ENCODE results near the gene MRC2.
A peak's percentile ranks its signal among the peaks of the same experiment; 100 is the strongest.
"Not testable (repeated sequence)": the region's sequence is repeated elsewhere in the genome, so short reads cannot be mapped to it uniquely, and the experiment has no call there.

Gene MRC2

GRCh38 chr17:62675260-62675659, 47.8 kb downstream of the MRC2 start:
- no peak for DNase-seq (ENCODE audit: low read depth, low spot score)
- H3K27ac ChIP-seq, result no peak overlapping the region

GRCh38 chr17:62675701-62676100, 48.2 kb downstream of the MRC2 start:
- no peak for DNase-seq (ENCODE audit: low read depth, low spot score)
- no peak overlapping the region for H3K27ac ChIP-seq

- no peak overlapping the region for H3K27ac ChIP-seq
- DNase-seq (ENCODE audit: low read depth, low spot score), result no peak
Observed at GRCh38 chr17:62676231-62676943, 48.9 kb downstream of the MRC2 start.

GRCh38 chr17:62676952-62677596, 49.6 kb downstream of the MRC2 start:
- H3K27ac ChIP-seq, result no peak overlapping the region
- DNase-seq (ENCODE audit: low read depth, low spot score), result no peak

GRCh38 chr17:62678214-62678919, 50.9 kb downstream of the MRC2 start:
- DNase-seq (ENCODE audit: low read depth, low spot score), result no peak
- no peak overlapping the region for H3K27ac ChIP-seq

- H3K27ac ChIP-seq, result no peak overlapping the region
- no peak for DNase-seq (ENCODE audit: low read depth, low spot score)
Observed at GRCh38 chr17:62679866-62680377, 52.5 kb downstream of the MRC2 start.

GRCh38 chr17:62680541-62681052, 53.1 kb downstream of the MRC2 start:
- no peak overlapping the region for H3K27ac ChIP-seq
- no peak for DNase-seq (ENCODE audit: low read depth, low spot score)

GRCh38 chr17:62681061-62681938, 53.8 kb downstream of the MRC2 start:
- DNase-seq (ENCODE audit: low read depth, low spot score), result no peak

GRCh38 chr17:62681939-62682381, 54.5 kb downstream of the MRC2 start:
- DNase-seq (ENCODE audit: low read depth, low spot score), result no peak

More at GRCh38 chr17:62681061-62681938, 53.8 kb downstream of the MRC2 start:
- H3K27ac ChIP-seq, result no peak overlapping the region

GRCh38 chr17:62684179-62684578, 56.7 kb downstream of the MRC2 start:
- no peak overlapping the region for H3K27ac ChIP-seq

More at GRCh38 chr17:62681939-62682381, 54.5 kb downstream of the MRC2 start:
- H3K27ac ChIP-seq, result no peak overlapping the region

GRCh38 chr17:62687997-62688396, 60.5 kb downstream of the MRC2 start:
- no peak for DNase-seq (ENCODE audit: low read depth, low spot score)
- H3K27ac ChIP-seq, result no peak overlapping the region

More at GRCh38 chr17:62684179-62684578, 56.7 kb downstream of the MRC2 start:
- no peak for DNase-seq (ENCODE audit: low read depth, low spot score)

GRCh38 chr17:62688398-62689160, 61.1 kb downstream of the MRC2 start:
- H3K27ac ChIP-seq, result no peak overlapping the region
- DNase-seq (ENCODE audit: low read depth, low spot score), result no peak

GRCh38 chr17:62689441-62690167, 62.1 kb downstream of the MRC2 start:
- no peak overlapping the region for H3K27ac ChIP-seq
- DNase-seq (ENCODE audit: low read depth, low spot score), result no peak

- no peak for DNase-seq (ENCODE audit: low read depth, low spot score)
- no peak overlapping the region for H3K27ac ChIP-seq
Observed at GRCh38 chr17:62690168-62690897, 62.9 kb downstream of the MRC2 start.

GRCh38 chr17:62691589-62691915, 64.1 kb downstream of the MRC2 start:
- not testable (repeated sequence) for DNase-seq (ENCODE audit: low read depth, low spot score); H3K27ac ChIP-seq

- DNase-seq (ENCODE audit: low read depth, low spot score), result no peak
Observed at GRCh38 chr17:62692159-62692651, 64.7 kb downstream of the MRC2 start.

GRCh38 chr17:62692721-62693431, 65.4 kb downstream of the MRC2 start:
- peak overlapping the region; percentile 63 for H3K27ac ChIP-seq
- no peak for DNase-seq (ENCODE audit: low read depth, low spot score)

More at GRCh38 chr17:62692159-62692651, 64.7 kb downstream of the MRC2 start:
- no peak overlapping the region for H3K27ac ChIP-seq

Data from epithelial cell of prostate (primary cell).